SK-N-SH (cell line): ENCODE measurements around the gene CRTC1. TPM values are rescaled to one million over a fixed set of nuclear protein-coding genes. Genes with fewer than 3 reads are reported as not detected.

ENCODE experiments used
- CTCF ChIA-PET: fragments of 300-600, 350-600 bp; formaldehyde crosslinking; extraction: SDS; loops from one replicate; lab custom pipeline; 2021; lab: Yijun Ruan, JAX
- POLR2A ChIA-PET: fragments of 350-600 bp; sonication (Branson Sonifier 250); formaldehyde crosslinking; extraction: SDS; loops from one replicate; lab custom pipeline; 2020; ENCODE audit warnings: antibody characterized with exemption, inconsistent platforms; lab: Yijun Ruan, JAX
- DNase-seq: peaks from one replicate; pipeline ENCODE4 v3.0.0; 2012
- H2AFZ ChIP-seq: fragments of 200-600 bp; sonication (generic); 2 replicates; pipeline ENCODE4 v1.8.1; 2016; ENCODE audit warnings: antibody characterized with exemption, mild to moderate bottlenecking, low read depth
- H3F3A ChIP-seq: fragments of 200-600 bp; sonication (generic); replicated peaks from 2 replicates; pipeline ENCODE3; 2016; ENCODE audit warnings: antibody characterized with exemption, mild to moderate bottlenecking; ENCODE audit not compliant: insufficient read depth
- H3K27ac ChIP-seq, 2 experiments: fragments of 200-500 bp in 1 of 2; fragments of 200-600 bp in 1 of 2; sonication (Bioruptor generic) in 1 of 2; sonication (generic), shearing (Covaris generic) in 1 of 2; 2 replicates each; pipeline versions ENCODE4 v1.5.1 to v1.6.1; 2014 to 2016; ENCODE audit warnings: low read depth in 2 of 2, inconsistent platforms in 1 of 2, low read length in 1 of 2, mild to moderate bottlenecking in 1 of 2, mixed read lengths in 1 of 2
- H3K27me3 ChIP-seq: fragments of 200-600 bp; sonication (generic), shearing (Covaris generic); 2 replicates; pipeline ENCODE4 v1.6.1; 2016; ENCODE audit warnings: mixed run types; ENCODE audit not compliant: insufficient read depth
- H3K36me3 ChIP-seq, 2 experiments: fragments of 200-500 bp in 1 of 2; fragments of 200-600 bp in 1 of 2; sonication (Bioruptor generic) in 1 of 2; sonication (generic) in 1 of 2; replicated peaks in 1 of 2; 2 replicates each; pipeline versions ENCODE3 to v1.5.1; 2014 to 2016; ENCODE audit warnings: low read length in 1 of 2, mild to moderate bottlenecking in 1 of 2; ENCODE audit not compliant: insufficient read depth in 2 of 2, control insufficient read depth in 1 of 2
- H3K4me1 ChIP-seq, 2 experiments: fragments of 200-500 bp in 1 of 2; fragments of 200-600 bp in 1 of 2; sonication (Bioruptor generic) in 1 of 2; sonication (generic), shearing (Covaris generic) in 1 of 2; 2 replicates each; pipeline versions ENCODE4 v1.5.1 to v1.6.1; 2014 to 2016; ENCODE audit warnings: low read depth in 1 of 2, low read length in 1 of 2, mixed run types in 1 of 2; ENCODE audit not compliant: insufficient read depth in 2 of 2, control insufficient read depth in 1 of 2
- H3K4me2 ChIP-seq: fragments of 200-600 bp; sonication (generic), shearing (Covaris generic); 2 replicates; pipeline ENCODE4 v1.6.1; 2017; ENCODE audit warnings: mixed run types
- H3K4me3 ChIP-seq, 2 experiments: fragments of 200-500 bp in 1 of 2; fragments of 200-600 bp in 1 of 2; sonication (Bioruptor generic) in 1 of 2; sonication (generic), shearing (Covaris generic) in 1 of 2; 2 replicates each; pipeline versions ENCODE4 v1.5.1 to v1.8.1; 2014 to 2016; ENCODE audit warnings: low read depth in 2 of 2, inconsistent platforms in 1 of 2, low read length in 1 of 2, mild to moderate bottlenecking in 1 of 2, mixed read lengths in 1 of 2, moderate library complexity in 1 of 2
- H3K79me2 ChIP-seq: fragments of 200-600 bp; sonication (generic); 2 replicates; pipeline ENCODE4 v1.8.1; 2017; ENCODE audit warnings: mild to moderate bottlenecking; ENCODE audit not compliant: insufficient read depth
- H3K9ac ChIP-seq: fragments of 200-600 bp; sonication (generic); 2 replicates; pipeline ENCODE4 v1.6.1; 2017; ENCODE audit warnings: mixed run types
- H3K9me2 ChIP-seq: fragments of 200-600 bp; sonication (generic); 2 replicates; pipeline ENCODE4 v1.6.1; 2017; ENCODE audit warnings: mixed run types
- H3K9me3 ChIP-seq: fragments of 200-600 bp; sonication (generic); 2 replicates; pipeline ENCODE4 v1.6.1; 2017; ENCODE audit warnings: mixed run types, mild to moderate bottlenecking, moderate library complexity
- H4K20me1 ChIP-seq: fragments of 200-600 bp; sonication (generic); 2 replicates; pipeline ENCODE4 v1.6.1; 2017; ENCODE audit warnings: mild to moderate bottlenecking, mixed run types; ENCODE audit not compliant: insufficient read depth
- CHD2 ChIP-seq: fragments of 150-350 bp; IDR thresholded peaks from 2 replicates; pipeline ENCODE4 v1.6.1; 2018; ENCODE audit warnings: low read length; ENCODE audit not compliant: partially characterized antibody
- CTCF ChIP-seq: fragments of 200-600 bp; sonication (generic); IDR thresholded peaks from 2 replicates; pipeline ENCODE4 v1.6.1; 2017; ENCODE audit warnings: antibody characterized with exemption, mild to moderate bottlenecking, moderate library complexity
- EP300 ChIP-seq, 2 experiments: IDR thresholded peaks; 2 replicates each; pipeline versions ENCODE4 v1.4.0 to v1.6.1; 2012; ENCODE audit warnings: borderline replicate concordance in 1 of 2, low read depth in 1 of 2, low read length in 1 of 2
- EZH2phosphoT487 ChIP-seq: fragments of 200-600 bp; sonication (generic); IDR thresholded peaks from 2 replicates; pipeline ENCODE4 v1.6.1; 2017; ENCODE audit warnings: low read depth, mixed run types, mild to moderate bottlenecking, antibody characterized with exemption, moderate library complexity, borderline replicate concordance
- FOXM1 ChIP-seq: IDR thresholded peaks from 2 replicates; pipeline ENCODE4 v1.4.0; 2012; ENCODE audit warnings: low read depth, mild to moderate bottlenecking
- GATA2 ChIP-seq: sonication (generic); formaldehyde crosslinking; IDR thresholded peaks from 2 replicates; pipeline ENCODE4 v1.5.0; 2020; ENCODE audit warnings: mild to moderate bottlenecking, missing genetic modification reagents
- JUND ChIP-seq: IDR thresholded peaks from 2 replicates; pipeline ENCODE4 v1.4.0; 2012
- MAX ChIP-seq: IDR thresholded peaks from 2 replicates; pipeline ENCODE4 v1.4.0; 2012; ENCODE audit warnings: low read depth
- MEF2A ChIP-seq: IDR thresholded peaks from 2 replicates; pipeline ENCODE4 v1.4.0; 2012; ENCODE audit warnings: low read depth, borderline replicate concordance
- MXI1 ChIP-seq: IDR thresholded peaks from 2 replicates; pipeline ENCODE4 v1.6.1; 2012; ENCODE audit warnings: mild to moderate bottlenecking, low read depth, low read length, improper control_type of control experiment
- NFIC ChIP-seq: IDR thresholded peaks from 2 replicates; pipeline ENCODE4 v1.4.0; 2012; ENCODE audit warnings: borderline replicate concordance
- NRF1 ChIP-seq: IDR thresholded peaks from 2 replicates; pipeline ENCODE4 v1.6.1; 2012; ENCODE audit warnings: low read depth, mild to moderate bottlenecking, low read length
- PBX3 ChIP-seq: IDR thresholded peaks from 2 replicates; pipeline ENCODE4; 2012
- POLR2AphosphoS5 ChIP-seq: IDR thresholded peaks from 2 replicates; pipeline ENCODE4 v1.6.1; 2012; ENCODE audit warnings: low read depth, low read length
- RAD21 ChIP-seq: IDR thresholded peaks from 2 replicates; pipeline ENCODE4 v1.6.1; 2012; ENCODE audit warnings: mild to moderate bottlenecking, low read length
- RFX5 ChIP-seq: IDR thresholded peaks from 2 replicates; pipeline ENCODE4 v1.6.1; 2012; ENCODE audit warnings: mild to moderate bottlenecking, improper control_type of control experiment, low read length
- RXRA ChIP-seq: IDR thresholded peaks from 2 replicates; pipeline ENCODE4 v1.4.0; 2012; ENCODE audit warnings: low read depth, mild to moderate bottlenecking, borderline replicate concordance
- SIN3A ChIP-seq: IDR thresholded peaks from 2 replicates; pipeline ENCODE4 v1.6.1; 2012; ENCODE audit warnings: low read depth, mild to moderate bottlenecking, low read length, moderate library complexity, borderline replicate concordance
- SMC3 ChIP-seq: IDR thresholded peaks from 2 replicates; pipeline ENCODE4 v1.6.1; 2012; ENCODE audit warnings: low read depth, low read length, improper control_type of control experiment
- TAF1 ChIP-seq: IDR thresholded peaks from 2 replicates; pipeline ENCODE4 v1.6.1; 2012; ENCODE audit warnings: low read depth, mild to moderate bottlenecking, low read length, moderate library complexity, borderline replicate concordance
- YY1 ChIP-seq: IDR thresholded peaks from 2 replicates; pipeline ENCODE4 v1.4.0; 2012; ENCODE audit warnings: low read depth, mild to moderate bottlenecking
- ZBTB33 ChIP-seq: IDR thresholded peaks from 2 replicates; pipeline ENCODE4 v1.4.0; 2012; ENCODE audit warnings: low read depth, borderline replicate concordance
- WGBS: methylation state at CpG from one replicate; pipeline ENCODE4 v1.1.6; 2017; ENCODE audit warnings: low lambda C conversion rate; 5-methylcytosine and 5-hydroxymethylcytosine counted together
- polyA plus RNA-seq, 3 experiments: library from polyadenylated mRNA; depleted of rRNA; stranded (reverse); fragments of >200 nt; gene quantifications; 2 replicates each; pipeline ENCODE4 v1.2.3, GENCODE V29; 2012

The CRTC1 gene
- polyA plus RNA-seq, 1 of the 3 experiments (the other 2 are of a cell fraction) = 5.0 TPM

DNA sequence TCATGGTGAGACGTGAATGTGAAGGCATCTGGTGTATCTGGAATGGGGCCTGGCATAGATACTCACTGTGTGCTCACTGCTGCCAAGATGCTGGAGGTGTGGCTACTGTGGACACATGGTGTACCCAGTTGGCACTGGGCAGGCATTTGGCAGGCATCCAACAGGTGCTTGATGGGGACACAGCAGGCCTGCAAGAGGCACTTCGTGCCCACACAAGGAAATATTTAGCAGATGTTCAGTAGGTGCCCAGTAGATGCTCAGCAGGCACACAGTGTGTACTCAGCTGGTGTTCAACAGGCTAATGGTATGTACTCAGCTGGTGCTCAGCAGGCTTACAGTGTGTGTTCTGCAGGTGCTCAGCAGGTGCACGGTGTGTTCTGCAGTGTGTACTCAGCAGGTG lies 14.2 kb downstream of the CRTC1 start:
- ChIA-PET CTCF (interaction anchor here (0.6 kb wide), 1 partner anchor 14 kb away, joined by 3 read pairs; no protein-coding TSS in a partner anchor), POLR2A (interaction anchor here (0.7 kb wide), 1 partner anchor 65 kb away, joined by 4 read pairs; no protein-coding TSS in a partner anchor)
- Histone ChIP-seq H3K4me2 (no peak overlapping the region), H4K20me1 (peaks cover 52% of the 10 kb centered on the region), H3K79me2 (peaks cover 24% of the 10 kb centered on the region), H3K27ac (no peak overlapping the region), H3K4me1 (peaks cover 14 to 28% of the 10 kb centered on the region in 2 experiments; a peak in 2 of 4 replicates), H3K9me3 (no peaks in the 10 kb centered on the region), H3K9me2 (no peaks in the 10 kb centered on the region), H3K9ac (no peak overlapping the region), H3K27me3 (no peaks in the 10 kb centered on the region), H3F3A (peaks cover 8% of the 10 kb centered on the region), H2AFZ (no peak overlapping the region), H3K4me3 (no peak overlapping the region), H3K36me3 (no peaks in the 10 kb centered on the region)
- DNase-seq = no peak
- 92% methylated on average over 2 of the region's 3 CpGs for WGBS
- TF ChIP-seq CHD2 (no peak), EP300 (IDR thresholded peaks at IDR 0.05; ENCODE audit: borderline replicate concordance in 1 of 2, low read depth in 1 of 2, low read length in 1 of 2) (no peak), MEF2A (no peak), JUND (no peak), NFIC (no peak), ZBTB33 (no peak), YY1 (no peak), NRF1 (no peak), RAD21 (no peak), EZH2phosphoT487 (no peak), GATA2 (no peak), FOXM1 (no peak), SMC3 (no peak), MXI1 (no peak), SIN3A (no peak), RFX5 (no peak)

GRCh38 chr19:18698321-18699167 lies 15.1 kb downstream of the CRTC1 start:
- H3K9ac ChIP-seq = no peak overlapping the region

More at GRCh38 chr19:18698321-18699167, 15.1 kb downstream of the CRTC1 start:
- peaks cover 14 to 28% of the 10 kb centered on the region in 2 experiments; a peak in 2 of 4 replicates for H3K4me1 ChIP-seq
- no peak for DNase-seq
- H3K9me2 ChIP-seq = no peaks in the 10 kb centered on the region
- peaks cover 29% of the 10 kb centered on the region for H3K79me2 ChIP-seq
- H3K4me3 ChIP-seq = no peak overlapping the region
- TF ChIP-seq PBX3 = no peak
- no peak for TF ChIP-seq RXRA
- TF ChIP-seq POLR2AphosphoS5 = no peak
- no peak for TF ChIP-seq GATA2
- no peak for TF ChIP-seq SMC3
- TF ChIP-seq TAF1 = no peak
- no peak for TF ChIP-seq MAX
- no peak for TF ChIP-seq CTCF
- TF ChIP-seq, all 33 proteins: peak for 0
- CTCF ChIA-PET = no interaction called here
- WGBS = 96% methylated on average over 8 of the region's 18 CpGs
- peaks cover 53% of the 10 kb centered on the region for H4K20me1 ChIP-seq
- no peak overlapping the region for H2AFZ ChIP-seq
- POLR2A ChIA-PET = interaction anchor here (0.7 kb wide), 1 partner anchor 64 kb away, joined by 4 read pairs; no protein-coding TSS in a partner anchor
- no peaks in the 10 kb centered on the region for H3K27me3 ChIP-seq
- no peaks in the 10 kb centered on the region for H3K36me3 ChIP-seq
- H3K9me3 ChIP-seq = no peaks in the 10 kb centered on the region
- H3F3A ChIP-seq = peaks cover 8% of the 10 kb centered on the region
- H3K4me2 ChIP-seq = no peak overlapping the region
- H3K27ac ChIP-seq = no peak overlapping the region; a peak in 1 of 4 replicates
